ENCODE measurements around the gene TTI1.

Gene TTI1

GRCh38 chr20:37961066-37961465, 72.2 kb downstream of the TTI1 start:
- Histone ChIP-seq H3F3A (ENCODE audit: insufficient read depth, low read length) (no peaks in the 10 kb centered on the region), H3K4me1 (ENCODE audit: insufficient read depth, low read length, severe bottlenecking) (no peaks in the 10 kb centered on the region), H3K27ac (ENCODE audit: low read depth, low read length, poor library complexity, severe bottlenecking) (no peak overlapping the region), H3K79me2 (ENCODE audit: insufficient read depth, low read length) (no peaks in the 10 kb centered on the region), H3K4me2 (ENCODE audit: low read length) (no peak overlapping the region), H3K36me3 (ENCODE audit: insufficient read depth, low read length) (no peaks in the 10 kb centered on the region), H3K9me2 (ENCODE audit: low read depth, low read length) (no peaks in the 10 kb centered on the region), H3K27me3 (ENCODE audit: insufficient read depth, low read length) (peaks cover 4% of the 10 kb centered on the region; the same call in 1 of the 2 replicates), H4K20me1 (ENCODE audit: insufficient read depth, low read length) (no peaks in the 10 kb centered on the region), H3K9me3 (ENCODE audit: low read length) (no peaks in the 10 kb centered on the region), H3K4me3 (ENCODE audit: low read depth, low read length, poor library complexity, severe bottlenecking) (no peak overlapping the region), H2AFZ (ENCODE audit: low read length) (no peak overlapping the region), H3K9ac (ENCODE audit: low read length) (no peak overlapping the region)
- TF ChIP-seq CTCF (IDR thresholded peaks at IDR 0.05; ENCODE audit: low read length) (no peak), EZH2 (IDR thresholded peaks at IDR 0.05; ENCODE audit: borderline replicate concordance, low read length) (no peak)

GRCh38 chr20:37958856-37959520, 74.3 kb downstream of the TTI1 start:
- Histone ChIP-seq H3K27me3 (ENCODE audit: insufficient read depth, low read length) (peaks cover 4% of the 10 kb centered on the region; the same call in 1 of the 2 replicates), H3K9ac (ENCODE audit: low read length) (no peak overlapping the region), H3K36me3 (ENCODE audit: insufficient read depth, low read length) (no peaks in the 10 kb centered on the region), H3K4me3 (ENCODE audit: low read depth, low read length, poor library complexity, severe bottlenecking) (no peak overlapping the region), H3F3A (ENCODE audit: insufficient read depth, low read length) (no peaks in the 10 kb centered on the region), H3K9me3 (ENCODE audit: low read length) (no peaks in the 10 kb centered on the region), H3K4me2 (ENCODE audit: low read length) (no peak overlapping the region), H3K9me2 (ENCODE audit: low read depth, low read length) (no peaks in the 10 kb centered on the region), H3K4me1 (ENCODE audit: insufficient read depth, low read length, severe bottlenecking) (no peaks in the 10 kb centered on the region), H3K79me2 (ENCODE audit: insufficient read depth, low read length) (no peaks in the 10 kb centered on the region), H3K27ac (ENCODE audit: low read depth, low read length, poor library complexity, severe bottlenecking) (no peak overlapping the region), H2AFZ (ENCODE audit: low read length) (no peak overlapping the region), H4K20me1 (ENCODE audit: insufficient read depth, low read length) (no peaks in the 10 kb centered on the region)
- TF ChIP-seq EZH2 (IDR thresholded peaks at IDR 0.05; ENCODE audit: borderline replicate concordance, low read length) (no peak), CTCF (IDR thresholded peaks at IDR 0.05; ENCODE audit: low read length) (no peak)

GRCh38 chr20:37956107-37956585, 77.1 kb downstream of the TTI1 start:
- no peaks in the 10 kb centered on the region for H3K9me3 ChIP-seq (ENCODE audit: low read length)
- H3K9ac ChIP-seq (ENCODE audit: low read length) = no peak overlapping the region
- no peak overlapping the region for H3K4me2 ChIP-seq (ENCODE audit: low read length)
- H3K9me2 ChIP-seq (ENCODE audit: low read depth, low read length) = no peaks in the 10 kb centered on the region
- H3K4me3 ChIP-seq (ENCODE audit: low read depth, low read length, poor library complexity, severe bottlenecking) = no peak overlapping the region
- H3K4me1 ChIP-seq (ENCODE audit: insufficient read depth, low read length, severe bottlenecking) = no peaks in the 10 kb centered on the region
- no peaks in the 10 kb centered on the region for H3K79me2 ChIP-seq (ENCODE audit: insufficient read depth, low read length)
- no peaks in the 10 kb centered on the region for H4K20me1 ChIP-seq (ENCODE audit: insufficient read depth, low read length)
- no peaks in the 10 kb centered on the region for H3F3A ChIP-seq (ENCODE audit: insufficient read depth, low read length)
- no peak for TF ChIP-seq CTCF (IDR thresholded peaks at IDR 0.05; ENCODE audit: low read length)
- TF ChIP-seq EZH2 (IDR thresholded peaks at IDR 0.05; ENCODE audit: borderline replicate concordance, low read length) = no peak
- no peak overlapping the region for H3K27ac ChIP-seq (ENCODE audit: low read depth, low read length, poor library complexity, severe bottlenecking)
- H3K27me3 ChIP-seq (ENCODE audit: insufficient read depth, low read length) = peaks cover 4% of the 10 kb centered on the region; the same call in 1 of the 2 replicates
- no peaks in the 10 kb centered on the region for H3K36me3 ChIP-seq (ENCODE audit: insufficient read depth, low read length)
- H2AFZ ChIP-seq (ENCODE audit: low read length) = no peak overlapping the region
